Muscle of arm (tissue), 12 donors: ENCODE measurements around the gene HECTD4. TPM values are rescaled to one million over a fixed set of nuclear protein-coding genes. Genes with fewer than 3 reads are reported as not detected.

ENCODE experiments used
- DNase-seq: peaks from one replicate; pipeline ENCODE4 v3.0.0-alpha.2; 2013
- polyA plus RNA-seq, 12 donors: library from polyadenylated mRNA; unstranded; fragments of 120-200 nt; gene quantifications; one replicate each; pipeline ENCODE4 v1.2.1, GENCODE V29; 2013; ENCODE audit not compliant: insufficient read length in 12 of 12

The HECTD4 gene
- polyA plus RNA-seq, 12 donors = 36.2 to 76.7 (median 51.3) TPM; not detected in 1

DNA sequence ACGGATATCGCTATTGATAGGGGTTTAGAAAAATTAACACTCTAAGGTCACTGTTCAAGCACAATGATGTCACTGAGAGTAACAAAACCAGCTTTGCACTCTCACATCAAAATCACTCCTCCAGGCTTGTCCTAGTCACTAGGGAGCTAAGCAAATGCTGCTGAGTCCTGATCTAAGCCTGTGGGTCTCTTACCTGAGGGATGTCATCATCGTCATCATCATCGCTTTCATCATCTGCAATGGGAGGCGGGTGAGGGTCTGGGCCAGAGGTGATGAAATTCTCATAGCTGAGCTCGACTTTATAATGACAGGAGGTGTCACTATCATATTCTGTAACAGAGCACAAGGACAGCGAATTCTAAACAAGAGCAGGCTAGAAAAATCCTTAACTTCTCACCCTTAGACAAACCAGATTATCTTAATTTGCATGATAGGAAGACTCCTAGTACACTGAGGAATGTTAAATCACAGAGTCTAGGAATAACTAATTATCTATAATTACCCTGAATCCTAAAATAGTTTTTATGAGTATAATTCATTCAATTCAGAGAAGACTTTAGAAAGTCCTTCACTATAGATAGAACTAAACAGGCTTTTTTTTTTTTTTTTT lies 173.8 kb downstream of the HECTD4 start:
- DNase-seq = no peak

DNA sequence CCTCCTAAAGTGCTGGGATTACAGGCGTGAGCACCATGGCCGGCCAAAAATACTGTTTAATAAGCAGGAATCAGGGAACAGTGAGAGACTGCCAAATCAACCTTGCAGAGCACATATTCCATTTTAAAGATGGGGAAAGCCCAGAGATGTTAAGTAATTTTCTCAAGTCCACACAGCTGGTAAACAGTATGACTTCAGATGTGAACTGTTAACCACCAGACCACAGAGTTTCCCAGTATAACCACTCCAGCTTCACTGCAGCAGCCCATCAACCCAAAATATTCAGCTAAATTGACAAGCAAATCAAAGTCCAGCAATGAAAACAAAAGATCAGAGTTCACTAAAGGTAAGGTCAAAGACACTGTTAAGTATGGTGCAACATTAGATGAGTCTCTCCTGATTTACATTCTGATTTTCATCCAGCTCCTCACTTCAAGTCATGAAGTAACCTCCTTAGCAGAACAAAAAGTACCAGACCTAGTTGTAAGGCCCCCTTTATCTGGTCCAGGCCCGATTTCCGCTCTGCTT lies 174.8 kb downstream of the HECTD4 start:
- DNase-seq = no peak

DNA sequence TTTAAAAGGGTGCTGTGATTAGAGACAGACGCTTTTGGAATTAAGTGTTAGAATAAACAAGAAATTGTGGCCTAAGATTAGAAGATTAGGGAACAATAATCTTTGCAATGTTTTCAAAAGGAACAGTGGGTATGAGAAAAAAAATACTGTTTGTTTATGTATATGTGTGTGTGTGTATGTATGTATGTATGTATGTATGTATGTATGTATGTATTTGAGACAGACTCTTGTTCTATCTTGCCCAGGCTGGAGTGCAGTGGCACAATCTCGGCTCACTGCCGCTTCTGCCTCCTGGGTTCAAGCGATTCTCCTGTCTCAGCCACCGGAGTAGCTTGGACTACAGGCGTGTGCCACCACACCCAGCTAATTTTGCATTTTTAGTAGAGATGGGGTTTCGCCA lies 175.3 kb downstream of the HECTD4 start:
- no peak for DNase-seq

DNA sequence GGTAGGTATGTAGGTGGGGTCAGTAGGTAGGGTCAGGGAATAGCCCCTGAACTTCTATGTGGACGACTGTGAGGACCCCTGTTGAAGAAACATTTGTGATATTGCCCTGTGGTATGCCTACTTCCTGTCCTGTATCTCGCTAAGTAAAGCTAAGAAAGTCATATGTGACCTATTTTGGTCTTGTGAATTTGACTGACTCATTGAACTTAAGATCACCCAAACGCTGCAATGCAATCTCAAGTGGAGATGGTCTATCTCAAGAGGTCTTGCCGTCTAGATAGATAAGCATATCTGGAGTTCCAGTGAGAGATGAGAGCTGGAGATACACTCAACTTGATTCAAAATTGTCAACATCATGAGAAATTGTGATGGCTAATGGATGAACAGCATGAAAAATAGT lies 183.1 kb downstream of the HECTD4 start:
- no peak for DNase-seq

DNA sequence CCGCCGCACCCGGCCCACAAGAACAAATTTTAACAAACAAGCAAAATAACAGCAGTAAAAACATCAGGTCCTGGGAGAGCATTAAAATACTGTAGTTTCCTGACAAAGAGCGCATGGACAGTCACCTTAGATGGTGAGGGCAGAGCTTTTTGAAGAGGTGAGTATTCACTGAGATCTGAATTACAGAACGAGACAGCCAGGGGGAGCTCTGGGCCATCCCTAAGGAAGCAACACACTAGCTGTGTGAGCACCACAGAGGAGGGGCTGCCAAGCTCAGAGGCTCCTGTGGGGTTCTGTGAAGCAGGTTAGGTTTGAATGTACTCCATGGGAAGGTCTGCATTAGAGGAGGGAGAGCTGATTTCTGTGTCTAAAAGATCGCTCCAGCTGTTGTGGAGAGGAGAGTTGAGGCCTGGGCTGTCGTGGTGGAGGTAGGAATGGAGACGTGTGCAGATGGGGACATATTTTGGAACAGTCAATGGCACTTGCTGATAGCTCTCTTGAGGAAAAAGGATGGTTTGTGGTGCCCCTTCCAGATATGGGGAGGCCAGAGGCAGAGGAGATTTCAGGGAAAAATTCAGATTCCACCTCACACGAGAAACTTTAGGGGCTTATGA lies 184.0 kb downstream of the HECTD4 start:
- DNase-seq = peak; percentile 23

DNA sequence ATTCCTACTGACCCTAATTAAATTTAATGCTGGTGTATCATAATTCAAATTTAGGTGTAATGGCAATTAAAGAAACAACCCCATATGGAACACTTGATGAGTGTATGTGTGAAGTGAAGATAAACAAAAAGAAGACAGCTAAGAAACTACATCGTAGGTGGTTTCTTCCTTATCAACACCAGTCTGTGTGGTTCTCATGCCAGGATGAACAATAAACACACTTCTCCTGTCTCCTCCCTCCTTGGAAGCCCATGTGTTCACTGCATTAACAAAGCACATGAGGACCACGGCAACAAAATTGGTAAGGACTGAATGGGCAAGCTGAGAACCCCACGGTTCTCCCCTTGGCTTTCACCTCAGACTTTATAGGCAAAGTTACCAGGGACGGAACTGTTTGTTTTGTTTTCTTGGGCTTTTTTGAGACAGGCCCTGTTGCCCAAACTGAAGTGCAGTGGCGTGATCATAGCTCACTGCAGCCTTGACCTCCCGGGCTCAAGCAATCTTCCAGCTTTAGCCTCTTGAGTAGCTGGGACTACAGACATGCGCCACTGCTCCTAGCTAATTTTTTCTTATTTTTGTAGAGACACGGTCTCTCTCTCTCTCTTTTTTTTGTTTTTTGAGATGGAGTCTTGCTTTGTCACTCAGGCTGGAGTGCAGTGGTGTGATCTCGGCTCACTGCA lies 185.9 kb downstream of the HECTD4 start:
- no peak for DNase-seq

DNA sequence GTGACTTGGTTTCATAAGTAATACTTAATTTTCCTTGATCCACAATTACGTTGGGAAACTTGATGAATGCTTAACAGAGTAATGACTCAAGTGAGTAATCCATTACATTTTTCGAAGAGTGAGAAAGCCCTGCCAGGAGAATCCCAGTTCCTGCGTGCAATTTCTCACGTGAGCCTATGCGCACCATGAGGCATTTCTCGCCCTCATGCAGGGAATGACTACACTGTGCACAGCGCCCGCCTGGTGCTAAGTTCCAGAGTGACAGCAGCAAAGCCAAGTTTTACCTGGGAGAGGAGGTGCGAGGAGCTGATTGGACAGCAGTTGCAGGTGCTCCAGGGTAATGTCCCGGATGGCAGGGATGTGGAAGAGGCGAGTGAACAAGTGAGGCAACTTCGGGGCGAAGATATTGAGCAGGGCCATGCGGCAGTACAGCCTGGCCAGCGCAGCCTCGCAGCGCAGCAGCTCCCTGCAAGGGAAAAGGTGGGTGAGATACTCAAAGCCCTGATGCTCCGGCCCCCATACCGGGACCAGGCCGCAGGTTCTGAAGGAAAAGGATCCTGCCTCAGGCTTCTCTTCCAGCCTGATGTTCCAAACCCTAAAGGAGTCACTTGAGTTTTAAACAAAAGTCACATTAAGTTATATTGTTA lies 187.5 kb downstream of the HECTD4 start:
- no peak for DNase-seq

DNA sequence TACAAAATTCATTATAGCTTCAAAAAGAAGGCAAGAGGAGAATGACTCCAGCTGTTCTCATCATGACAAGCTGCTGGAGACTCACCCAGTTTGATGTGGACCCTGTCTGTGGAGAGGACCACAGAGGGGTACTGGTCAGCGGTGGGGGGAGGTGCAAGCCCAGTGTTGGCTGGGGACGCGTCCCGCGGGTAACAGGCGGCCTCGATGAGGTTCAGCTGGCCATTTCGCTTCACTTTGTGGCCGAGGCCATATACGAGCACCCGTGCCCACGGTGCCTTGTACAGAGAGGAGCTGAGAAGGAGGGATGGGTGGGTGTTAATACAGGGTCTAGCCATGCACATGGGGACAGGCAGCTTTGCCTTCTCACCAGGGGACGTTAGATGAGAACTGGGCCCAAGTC lies 189.8 kb downstream of the HECTD4 start:
- DNase-seq = no peak

DNA sequence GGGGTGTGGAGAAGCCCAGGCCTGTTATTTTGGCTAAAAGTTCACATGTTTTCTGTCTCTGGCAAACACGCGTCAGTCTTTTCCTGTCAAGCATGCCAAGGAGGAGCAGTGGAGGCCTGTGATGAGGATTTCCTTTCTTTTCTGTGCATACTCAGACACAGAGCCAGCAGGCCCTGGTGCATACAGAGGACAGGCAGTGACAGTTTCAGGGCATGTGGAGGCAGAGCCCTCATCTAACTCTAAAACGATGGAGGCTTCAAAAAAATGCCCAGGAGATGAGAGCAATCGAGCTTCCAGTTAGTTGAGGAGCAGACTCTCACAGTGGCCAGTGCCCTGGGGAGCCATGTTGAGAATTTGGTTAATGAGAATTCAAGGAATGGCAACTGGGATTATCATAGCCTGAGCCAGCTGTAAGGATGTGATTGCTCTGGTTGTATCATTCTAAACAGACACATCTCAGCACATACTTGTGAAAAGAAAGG lies 190.3 kb downstream of the HECTD4 start:
- DNase-seq = peak; percentile 31

DNA sequence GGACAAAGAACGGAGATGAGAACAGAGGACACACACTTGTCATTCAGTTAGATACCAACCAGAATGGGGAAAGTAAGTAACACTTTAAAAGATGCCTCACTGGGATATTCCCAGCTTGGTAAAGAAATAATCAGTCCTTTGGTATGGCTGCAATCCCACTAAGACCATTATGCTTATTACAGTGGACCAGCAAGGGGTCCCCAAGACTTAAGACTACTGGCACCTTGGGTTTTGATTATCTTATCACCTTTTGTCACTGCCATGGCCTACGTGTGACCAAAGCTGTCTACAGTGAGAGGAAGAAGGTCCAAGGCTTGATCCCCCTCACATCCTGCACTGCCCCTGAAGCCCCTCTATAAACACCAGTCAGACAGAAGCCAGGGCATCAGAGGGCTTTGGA lies 191.0 kb downstream of the HECTD4 start:
- no peak for DNase-seq

DNA sequence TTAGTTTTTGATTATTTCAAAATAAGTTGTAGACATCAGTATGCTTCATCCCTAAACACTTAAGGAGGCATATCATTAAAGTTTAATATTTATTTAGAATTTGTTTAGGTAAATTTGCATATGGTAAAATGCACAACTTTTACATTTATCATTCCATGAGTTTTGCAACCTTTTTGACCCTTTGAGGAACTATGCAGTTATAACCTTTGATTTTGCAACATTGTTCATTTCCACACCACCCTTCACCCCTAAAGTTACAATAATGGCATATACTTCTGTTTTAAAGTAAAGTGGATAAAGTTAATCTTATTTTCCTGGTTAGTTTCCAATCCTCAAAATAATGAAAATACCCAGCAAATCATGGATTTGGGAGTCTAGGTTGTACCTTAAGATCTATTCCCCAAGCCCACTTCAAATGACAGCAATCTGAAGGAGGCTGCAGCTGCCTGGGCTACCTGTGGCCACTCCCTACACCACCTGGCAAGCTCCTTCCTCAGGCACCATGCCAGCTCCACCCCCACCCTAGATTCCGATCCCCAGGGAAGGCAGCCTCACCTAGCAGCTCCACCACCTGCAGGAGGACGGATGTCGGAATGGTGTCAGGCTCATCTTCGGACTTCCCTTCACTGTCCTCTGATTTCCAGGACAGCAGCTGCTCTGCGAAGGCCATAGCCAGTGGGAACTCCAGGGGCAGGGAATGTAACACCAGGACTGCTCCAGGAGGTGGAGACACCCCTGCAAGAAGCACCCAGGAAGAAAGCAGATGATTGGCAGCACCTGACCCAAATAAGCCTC lies 191.8 kb downstream of the HECTD4 start:
- no peak for DNase-seq

DNA sequence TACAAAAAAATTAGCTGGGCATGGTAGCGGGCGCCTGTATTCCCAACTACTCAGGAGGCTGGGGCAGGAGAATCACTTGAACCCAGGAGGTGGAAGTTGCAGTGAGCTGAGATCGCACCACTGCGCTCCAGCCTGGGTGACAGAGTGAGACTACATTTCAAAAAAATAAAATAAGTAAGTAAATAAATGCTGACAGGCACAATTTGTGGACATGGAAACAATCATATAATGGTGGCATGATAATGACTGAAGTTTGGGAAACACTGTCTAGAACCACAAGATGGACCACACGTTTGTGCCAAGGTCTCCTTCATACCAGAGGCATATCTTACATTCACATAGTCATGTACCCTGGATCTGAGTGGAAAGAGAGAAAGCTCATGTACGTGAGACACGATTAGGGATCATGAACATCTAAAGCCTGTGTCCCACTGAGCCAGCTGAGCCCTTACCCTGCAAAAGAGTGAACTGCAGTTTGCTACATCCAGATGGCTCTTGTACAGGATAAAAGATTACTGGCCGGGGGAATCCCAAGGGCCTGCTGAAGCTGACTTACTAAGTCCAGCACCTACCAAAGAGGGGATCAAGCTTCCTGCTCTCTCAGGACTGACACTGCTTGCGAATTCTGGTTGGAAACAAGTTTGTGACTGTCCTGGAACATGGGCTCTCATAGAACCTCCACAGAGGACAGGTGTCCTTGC lies 194.0 kb downstream of the HECTD4 start:
- DNase-seq = no peak

DNA sequence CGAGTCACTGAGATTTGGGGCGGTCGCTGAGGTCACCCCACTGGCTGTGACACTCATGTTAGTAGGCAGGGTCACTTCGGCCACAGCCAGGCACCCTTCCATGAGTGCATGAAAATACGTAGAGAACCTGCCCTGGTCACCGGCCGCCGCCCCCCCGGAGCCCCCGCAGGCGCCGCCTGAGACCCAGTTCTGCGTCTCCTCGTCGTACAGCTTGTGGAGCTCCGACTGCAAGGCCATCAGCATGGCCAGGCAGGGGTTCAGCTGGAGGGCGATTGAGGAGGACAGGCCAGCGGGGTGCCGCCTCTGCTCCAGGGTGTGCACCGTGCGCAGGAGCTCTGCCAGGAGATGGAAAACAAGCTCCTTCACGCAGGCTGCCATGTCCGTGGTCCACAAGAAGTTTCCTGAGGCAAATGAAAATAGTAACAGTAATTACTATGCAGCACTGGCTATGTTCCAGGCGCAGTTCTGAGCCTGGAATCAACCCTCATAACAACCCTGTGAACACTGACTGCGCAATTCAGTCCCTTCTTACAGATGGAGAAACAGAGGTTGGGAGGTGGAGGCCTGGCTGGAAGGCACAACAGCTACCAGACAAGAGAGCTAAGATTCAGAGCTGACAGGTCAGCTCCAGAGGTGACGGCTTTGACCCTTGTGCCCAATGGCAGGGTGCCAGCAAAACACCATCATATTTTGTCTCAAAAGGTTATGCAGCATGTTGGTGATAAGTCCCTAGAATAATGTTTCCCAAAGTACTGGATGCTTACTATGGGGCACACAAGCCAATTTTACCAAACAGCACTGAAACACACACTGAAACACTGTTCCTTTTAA lies 196.9 kb downstream of the HECTD4 start:
- DNase-seq = no peak

DNA sequence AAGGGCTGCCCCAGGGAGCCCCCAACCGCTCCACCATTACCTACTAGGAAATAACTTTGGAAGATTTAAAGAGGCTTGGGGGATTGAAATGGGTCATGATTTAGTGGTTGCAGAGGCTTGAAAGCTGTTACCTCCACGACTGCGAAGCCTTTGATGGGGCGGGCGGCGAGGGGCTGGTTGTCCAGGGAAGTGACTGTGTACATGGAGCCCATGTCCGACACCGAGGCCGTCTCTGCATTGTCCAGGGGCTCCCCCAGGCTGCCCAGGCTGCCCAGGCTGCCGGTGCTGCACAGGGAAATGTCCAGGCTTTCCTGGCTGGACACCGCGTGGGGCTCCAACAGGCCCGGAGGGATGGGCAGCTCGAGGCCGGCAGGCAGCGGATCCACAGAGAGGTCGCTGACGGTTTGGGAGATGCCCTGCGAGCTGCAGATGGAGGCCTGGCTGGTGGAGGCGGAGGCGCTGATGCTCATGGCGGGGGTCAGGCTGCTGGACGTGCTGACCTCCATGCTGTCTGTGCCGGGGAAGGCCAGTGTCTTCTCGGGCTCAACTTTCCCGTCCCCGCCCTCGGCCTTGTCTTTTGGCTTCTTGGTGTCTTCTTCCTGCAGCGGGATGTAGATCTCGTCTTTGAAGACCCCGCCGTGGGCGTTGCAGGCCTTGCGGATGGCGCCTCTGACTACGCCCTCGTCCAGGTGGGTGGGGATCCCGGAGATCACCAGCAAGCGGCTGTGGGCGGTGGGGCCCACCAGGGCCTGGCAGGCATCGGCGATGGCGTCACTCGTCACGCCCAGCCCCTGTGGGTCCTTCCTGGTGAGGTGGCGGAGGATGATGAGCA lies 198.0 kb downstream of the HECTD4 start:
- DNase-seq = no peak

DNA sequence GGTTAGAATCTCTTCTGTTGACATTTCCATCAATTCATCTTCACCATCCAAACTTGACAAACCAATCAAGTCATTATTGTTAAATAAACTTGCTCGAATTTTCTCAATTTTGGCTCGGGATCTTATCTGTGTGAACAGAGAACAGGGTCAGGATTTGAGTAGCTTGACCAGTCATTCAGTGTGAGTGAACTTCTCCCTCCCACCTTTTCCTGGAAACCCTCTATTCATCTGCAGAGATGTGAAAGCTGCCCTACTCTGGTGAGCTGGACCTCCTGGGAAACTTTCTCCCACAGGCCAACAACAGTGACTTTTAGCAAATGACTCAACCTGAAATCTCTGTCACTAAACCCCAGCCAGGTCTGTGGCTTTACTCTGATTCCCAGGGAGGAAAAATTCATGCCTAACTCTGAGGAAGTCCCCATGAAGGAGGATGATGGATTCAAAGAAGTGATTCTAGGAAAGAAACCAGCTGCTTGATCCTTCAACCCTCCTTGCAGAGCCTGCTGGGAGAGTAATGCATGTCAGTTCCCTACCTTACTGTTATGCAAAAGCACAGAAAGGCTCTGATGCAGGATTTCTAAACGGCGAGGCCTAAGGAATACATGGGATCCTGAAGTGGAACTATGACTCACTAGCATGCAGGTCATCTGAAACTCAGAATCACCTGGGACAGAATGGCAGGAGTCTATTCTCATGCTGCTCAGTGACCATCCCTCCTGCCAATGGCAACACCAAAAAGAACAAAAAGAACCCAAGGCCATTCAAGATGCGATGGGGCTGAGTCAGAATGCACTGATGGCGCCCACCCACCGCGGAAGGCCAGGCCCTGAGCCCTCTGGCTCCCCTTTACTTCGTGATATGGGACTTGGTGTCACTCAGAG lies 198.8 kb downstream of the HECTD4 start:
- no peak for DNase-seq

DNA sequence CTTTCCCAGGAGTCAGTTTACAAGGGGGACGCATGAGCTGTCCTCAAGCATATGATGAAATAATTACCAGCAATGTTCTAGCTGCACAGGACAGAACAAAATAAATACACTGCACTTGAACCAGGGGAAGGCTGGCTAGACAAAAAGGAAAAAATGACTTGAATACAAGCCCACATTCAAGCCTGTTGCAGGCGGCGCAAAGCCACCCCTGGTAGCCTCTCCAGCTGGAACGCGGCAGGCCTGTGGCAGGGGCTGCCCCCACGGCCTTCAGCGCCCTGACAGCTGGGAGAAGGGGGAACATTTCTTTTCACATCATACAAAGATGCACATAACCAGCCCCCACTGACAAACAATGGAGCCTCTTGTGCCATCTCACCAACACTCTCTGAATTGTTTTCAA lies 199.7 kb downstream of the HECTD4 start:
- peak; percentile 12 for DNase-seq

DNA sequence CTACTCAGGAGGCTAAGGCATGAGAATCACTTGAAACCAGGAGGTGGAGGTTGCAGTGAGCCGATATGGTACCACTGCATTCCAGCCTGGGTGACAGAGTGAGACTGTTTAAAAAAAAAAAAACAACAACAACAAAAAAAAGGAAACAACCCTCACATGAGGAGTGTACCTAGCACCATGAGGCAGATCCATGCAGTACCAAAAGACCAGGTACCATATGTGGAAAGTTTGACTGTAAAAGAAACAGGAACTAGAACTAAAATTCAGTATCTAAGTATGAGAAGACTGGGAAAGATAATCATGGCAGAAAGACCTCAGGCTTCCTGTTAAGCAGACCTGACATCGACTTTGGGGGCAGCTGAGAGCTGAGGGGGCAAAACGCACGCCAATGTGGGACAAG lies 201.8 kb downstream of the HECTD4 start:
- no peak for DNase-seq

DNA sequence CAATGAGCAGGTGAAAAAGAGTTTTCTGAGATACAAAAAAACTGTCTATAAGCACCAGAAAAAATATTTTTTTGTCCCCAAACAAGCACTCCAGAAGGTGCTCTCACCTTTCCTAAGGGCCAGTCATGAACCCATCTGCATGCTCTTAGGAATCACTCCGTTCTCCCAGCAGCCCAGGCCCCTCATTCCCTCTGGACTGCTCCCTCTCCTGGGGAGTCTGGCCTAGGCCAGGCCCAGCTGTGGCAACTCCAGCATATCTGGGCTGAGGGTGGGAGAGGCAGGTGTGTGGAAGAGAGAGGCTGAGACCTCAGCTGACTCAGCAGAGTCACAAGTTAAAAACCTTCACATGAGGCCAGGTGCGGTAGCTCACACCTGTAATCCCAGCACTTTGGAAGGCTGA lies 202.3 kb downstream of the HECTD4 start:
- no peak for DNase-seq
